K562 (cell line): ENCODE data around the gene NECTIN2. TPM values are rescaled to one million over a fixed set of nuclear protein-coding genes. Genes with fewer than 3 reads are reported as not detected.

Experiments used
- ATAC-seq: fragments of 200-7000 bp; cut with Tn5 transposase; 3 replicates; pipeline ENCODE4 v1.9.1; 2020; ENCODE audit warnings: moderate library complexity
- BruUV-seq: library from RNA; stranded (reverse); fragments of 400-500 nt; replicated peaks from 2 replicates; lab custom pipeline; 2021; lab: Mats Ljungman, UMichigan
- CTCF ChIA-PET: fragments of 300-600 bp; formaldehyde crosslinking; extraction: SDS; loops from one replicate; lab custom pipeline; 2021; ENCODE audit warnings: low intra/inter-chr PET ratio; lab: Yijun Ruan, JAX
- POLR2A ChIA-PET: fragments of 300-600, 350-650 bp; sonication (Branson Sonifier 250); formaldehyde crosslinking; extraction: SDS; loops from one replicate; lab custom pipeline; 2021; ENCODE audit warnings: antibody characterized with exemption, inconsistent platforms; lab: Yijun Ruan, JAX
- DNase-seq, 4 experiments: peaks; one replicate each; pipeline versions ENCODE4 v3.0.0 to v3.0.0-alpha.2; 2011 to 2018; ENCODE audit warnings: low spot score in 3 of 4, mixed read lengths in 3 of 4; ENCODE audit errors: extremely low read depth in 1 of 4
- FAIRE-seq: peaks from 2 replicates; lab custom pipeline; 2011; peaks lifted over from hg19 to GRCh38; lab: Jason Lieb, UNC
- H2AFZ ChIP-seq: 2 replicates; pipeline ENCODE4 v1.6.0; 2011; ENCODE audit warnings: low read depth, low read length, control low read depth, inconsistent platforms
- H3K27ac ChIP-seq: fragments of 200-600 bp; 3 replicates; pipeline ENCODE4 v1.8.0; 2011; ENCODE audit warnings: low read depth, mild to moderate bottlenecking, control low read depth, inconsistent platforms, low read length, moderate library complexity, mixed read lengths; ENCODE audit errors: extremely low read depth
- H3K27me3 ChIP-seq, 2 experiments: fragments of 300-600 bp in 1 of 2; 2 replicates in 1 of 2; 3 replicates in 1 of 2; pipeline versions ENCODE4 v1.6.0 to v1.8.0; 2011; ENCODE audit warnings: inconsistent platforms in 2 of 2, low read length in 2 of 2, mild to moderate bottlenecking in 1 of 2, mixed read lengths in 1 of 2, moderate library complexity in 1 of 2; ENCODE audit not compliant: control insufficient read depth in 2 of 2, insufficient read depth in 2 of 2
- H3K36me3 ChIP-seq: fragments of 300-600 bp; 3 replicates; pipeline ENCODE4 v1.8.0; 2011; ENCODE audit warnings: mild to moderate bottlenecking, low read length, inconsistent platforms; ENCODE audit not compliant: control insufficient read depth, insufficient read depth
- H3K4me1 ChIP-seq, 2 experiments: fragments of 200-600 bp in 1 of 2; replicated peaks in 1 of 2; 2 replicates in 1 of 2; 3 replicates in 1 of 2; pipeline versions ENCODE4 v1.5.1 to v1.8.0; 2011; ENCODE audit warnings: inconsistent platforms in 2 of 2, low read length in 2 of 2, mild to moderate bottlenecking in 1 of 2, mixed read lengths in 1 of 2, moderate library complexity in 1 of 2; ENCODE audit not compliant: control insufficient read depth in 2 of 2, insufficient read depth in 2 of 2
- H3K4me2 ChIP-seq: 2 replicates; pipeline ENCODE4 v1.6.1; 2011; ENCODE audit warnings: low read length, control low read depth, inconsistent platforms, mixed read lengths; ENCODE audit not compliant: insufficient read depth
- H3K4me3 ChIP-seq: fragments of 200-600 bp; sonication (generic), shearing (Covaris generic); 2 replicates; pipeline ENCODE4 v1.5.1; 2016; ENCODE audit warnings: control low read depth, inconsistent platforms
- H3K79me2 ChIP-seq: fragments of 200-600 bp; 3 replicates; pipeline ENCODE4 v1.8.0; 2011; ENCODE audit warnings: low read length, inconsistent platforms; ENCODE audit not compliant: control insufficient read depth, insufficient read depth
- H3K9ac ChIP-seq, 2 experiments: 2 replicates each; pipeline versions ENCODE4 v1.6.0 to v1.6.1; 2011; ENCODE audit warnings: low read depth in 2 of 2, low read length in 2 of 2, control low read depth in 1 of 2, inconsistent platforms in 1 of 2, mild to moderate bottlenecking in 1 of 2, mixed read lengths in 1 of 2; ENCODE audit not compliant: insufficient read depth in 1 of 2
- H3K9me1 ChIP-seq: one replicate; pipeline ENCODE4 v1.6.0; 2011; ENCODE audit warnings: inconsistent platforms, mild to moderate bottlenecking, low read length, moderate library complexity; ENCODE audit not compliant: control insufficient read depth, insufficient read depth
- H3K9me3 ChIP-seq: replicated peaks from 2 replicates; pipeline ENCODE4 v1.5.1; 2011; ENCODE audit warnings: low read depth, low read length, inconsistent platforms; ENCODE audit not compliant: control insufficient read depth, insufficient read depth
- H4K20me1 ChIP-seq: replicated peaks from 2 replicates; pipeline ENCODE4 v1.6.1; 2011; ENCODE audit warnings: low read length, inconsistent platforms, mixed read lengths; ENCODE audit not compliant: control insufficient read depth, insufficient read depth
- CREB5 ChIP-seq: fragments of 250-450 bp; sonication (Bioruptor Pico); IDR thresholded peaks from 2 replicates; pipeline ENCODE4 v1.5.0; 2020; ENCODE audit warnings: mild to moderate bottlenecking
- CSDE1 ChIP-seq, 2 experiments: fragments of 450-650 bp; IDR thresholded peaks; 2 replicates each; pipeline ENCODE4 v1.6.1; 2016; ENCODE audit warnings: mild to moderate bottlenecking in 1 of 2
- DMBX1 ChIP-seq: fragments of 250-450 bp; sonication (Bioruptor Pico); IDR thresholded peaks from 2 replicates; pipeline ENCODE4 v1.8.0; 2022; ENCODE audit warnings: inconsistent platforms, mild to moderate bottlenecking, moderate library complexity, borderline replicate concordance
- DPF2 ChIP-seq: fragments of 450-650 bp; IDR thresholded peaks from 2 replicates; pipeline ENCODE4 v1.6.1; 2016
- HNRNPUL1 ChIP-seq: fragments of 200-400 bp; formaldehyde crosslinking; IDR thresholded peaks from 2 replicates; pipeline ENCODE4 v1.6.1; 2017; ENCODE audit warnings: low read length
- LEF1 ChIP-seq: fragments of 450-650 bp; IDR thresholded peaks from 2 replicates; pipeline ENCODE4 v1.6.1; 2016; ENCODE audit warnings: mild to moderate bottlenecking
- NKRF ChIP-seq: fragments of 450-650 bp; IDR thresholded peaks from 2 replicates; pipeline ENCODE4 v1.6.1; 2016; ENCODE audit warnings: borderline replicate concordance
- PHF8 ChIP-seq: fragments of 200-600 bp; sonication (generic); IDR thresholded peaks from 2 replicates; pipeline ENCODE4 v1.6.1; 2012; ENCODE audit warnings: mixed run types, mild to moderate bottlenecking, inconsistent platforms, low read length, moderate library complexity, borderline replicate concordance
- RAD21 ChIP-seq, 2 experiments: fragments of 250-450 bp in 1 of 2; fragments of 450-650 bp in 1 of 2; sonication (Bioruptor Pico) in 1 of 2; formaldehyde crosslinking in 1 of 2; IDR thresholded peaks in 1 of 2; conservative IDR thresholded peaks in 1 of 2; 2 replicates each; pipeline versions ENCODE4 v1.4.0 to v1.8.0; 2020 to 2022; ENCODE audit warnings: mild to moderate bottlenecking in 2 of 2, moderate library complexity in 1 of 2
- ZBTB2 ChIP-seq: fragments of 450-650 bp; IDR thresholded peaks from 2 replicates; pipeline ENCODE4 v1.6.1; 2016; ENCODE audit warnings: antibody characterized with exemption
- ZNF740 ChIP-seq, 3 experiments: fragments of 200-800 bp in 1 of 3; sonication (Bioruptor generic) in 1 of 3; sonication (generic) in 1 of 3; formaldehyde crosslinking in 1 of 3; IDR thresholded peaks; 2 replicates each; pipeline versions ENCODE4 v1.6.1 to v1.8.0; 2016 to 2022; ENCODE audit warnings: mild to moderate bottlenecking in 2 of 3, missing compliant biosample characterization in 2 of 3, missing genetic modification characterization in 2 of 3, missing genetic modification reagents in 1 of 3
- WGBS: fragments of 100-300 bp; shearing (Covaris generic); methylation state at CpG from one replicate; pipeline ENCODE4 v1.1.6; 2016; ENCODE audit warnings: low coverage, mixed read lengths; ENCODE audit not compliant: insufficient coverage; ENCODE audit errors: missing lambda C conversion rate; 5-methylcytosine and 5-hydroxymethylcytosine counted together
- in situ Hi-C: fragments of 300-500 bp; cut with MboI; formaldehyde crosslinking; loops from 4 replicates; pipeline ENCODE4 v1.15.0; 2018; ENCODE audit warnings: inconsistent platforms, mixed read lengths
- intact Hi-C: fragments of 100-400 bp; cut with micrococcal nuclease; formaldehyde crosslinking; loops from 2 replicates; pipeline ENCODE4 v1.14.2; 2022
- polyA plus RNA-seq, 8 experiments: library from polyadenylated mRNA; depleted of rRNA in 4 of 8; stranded (reverse) in 5 of 8; unstranded in 3 of 8; fragments of >200 nt; fragmentation: Nextera tagmentation in 2 of 8; fragmentation: Illumina TruSeq in 1 of 8; extraction: Ambion mirVana in 2 of 8; extraction: Trizol in 1 of 8; gene quantifications; 2 replicates each; pipeline versions ENCODE4 v1.2.1 to v1.2.3, GENCODE V29; 2011 to 2014; ENCODE audit warnings: inconsistent platforms in 1 of 8, missing spikeins in 1 of 8
- total RNA-seq, 7 experiments: library from RNA; depleted of rRNA in 6 of 7; stranded (reverse); fragments of >200 nt in 6 of 7; fragmentation: Illumina TruSeq in 2 of 7; extraction: Trizol in 2 of 7; gene quantifications; 2 replicates each; pipeline versions ENCODE4 v1.2.1 to v1.2.3, GENCODE V29; 2011 to 2021; ENCODE audit warnings: low replicate concordance in 1 of 7

The NECTIN2 gene
- total and polyA plus RNA-seq, 9 of the 15 experiments (the other 6 are each of a cell fraction or from before 2014, with no cell fraction given): 3.9 to 94.9 (median 34.9) TPM

GRCh38 chr19:44847144-44848035 lies 1.3 kb downstream of the NECTIN2 start (continued):
- TF ChIP-seq CREB5 (CRISPR knock-in tag): no peak
- TF ChIP-seq LEF1: no peak
- TF ChIP-seq RAD21 (CRISPR knock-in tag; conservative IDR thresholded peaks at IDR 0.05 in 1 of 2, IDR thresholded peaks at IDR 0.05 in 1 of 2): no peak
- no peak for TF ChIP-seq HNRNPUL1
- TF ChIP-seq PHF8: peak; percentile 21; the same call in 1 of the 2 replicates

GRCh38 chr19:44848036-44848811 lies 2.1 kb downstream of the NECTIN2 start:
- POLR2A ChIA-PET: interaction anchor here (0.6 to 1.6 kb wide), 10 partner anchors 9 to 221 kb away, joined by 3 to 7 read pairs (median 4); partner anchors contain the start of gene TOMM40
- peak; percentile 32 for FAIRE-seq
- TF ChIP-seq ZBTB2 (peak; percentile 52; the same call in 1 of the 2 replicates), DMBX1 (CRISPR knock-in tag) (no peak), NKRF (no peak; the same call in 1 of the 2 replicates), ZNF740 (CRISPR knock-in tag; IDR thresholded peaks at IDR 0.05) (no peak), ZNF740 (tag; IDR thresholded peaks at IDR 0.05) (no peak), CSDE1 (IDR thresholded peaks at IDR 0.05) (no peak), DPF2 (peak; percentile 71)

More at GRCh38 chr19:44848036-44848811, 2.1 kb downstream of the NECTIN2 start:
- Histone ChIP-seq H3K36me3 (peaks cover 5% of the 10 kb centered on the region; the same call in 1 of the 3 replicates), H3K4me1 (peaks cover 41 to 79% of the 10 kb centered on the region in 2 experiments), H4K20me1 (peaks cover 28% of the 10 kb centered on the region), H3K79me2 (peaks cover 68% of the 10 kb centered on the region), H3K4me3 (peak overlapping the region; percentile 92), H3K9me3 (no peaks in the 10 kb centered on the region), H3K27me3 (no peaks in the 10 kb centered on the region), H3K9me1 (peaks cover 12% of the 10 kb centered on the region), H3K9ac (peak overlapping the region; percentile 93 to 97), H3K27ac (peak overlapping the region; percentile 97), H3K4me2 (peak overlapping the region; percentile 93), H2AFZ (no peak overlapping the region)
- in situ Hi-C loops: no loop called here
- DNase-seq (peak in 1 of 4 experiments; percentile 41), ATAC-seq (no peak)
- 7% methylated on average over 15 of the region's 19 CpGs for WGBS
- no TSS peak for BruUV-seq
- CTCF ChIA-PET: no interaction called here
- intact Hi-C loops: loop anchor here (5.0 kb wide), 1 partner anchor 276 kb away; no protein-coding TSS in a partner anchor
